ENCODE results near the gene SPDYC.
A peak's percentile ranks its signal among the peaks of the same experiment; 100 is the strongest.
"Not testable (repeated sequence)": the region's sequence is repeated elsewhere in the genome, so short reads cannot be mapped to it uniquely, and the experiment has no call there.

The SPDYC gene

GRCh38 chr11:65166893-65167292 lies 3.1 kb upstream of the SPDYC start:
- DNase-seq (ENCODE audit: low read depth in 1 of 2, low spot score in 1 of 2): no peak

GRCh38 chr11:65167656-65168055 lies 2.4 kb upstream of the SPDYC start:
- DNase-seq (ENCODE audit: low read depth in 1 of 2, low spot score in 1 of 2): no peak

GRCh38 chr11:65169164-65169641 lies 830 bp upstream of the SPDYC start:
- DNase-seq (ENCODE audit: low read depth in 1 of 2, low spot score in 1 of 2): no peak

GRCh38 chr11:65172600-65172999 lies 2.6 kb downstream of the SPDYC start:
- DNase-seq (ENCODE audit: low read depth in 1 of 2, low spot score in 1 of 2): no peak

- not testable (repeated sequence) for DNase-seq (ENCODE audit: low read depth in 1 of 2, low spot score in 1 of 2)
These were observed 4.6 kb downstream of the SPDYC start for GRCh38 chr11:65174571-65175010.

GRCh38 chr11:65180877-65181568 lies 11.0 kb downstream of the SPDYC start:
- peak; percentile 23 to 36 for DNase-seq (ENCODE audit: low read depth in 1 of 2, low spot score in 1 of 2)

- DNase-seq (ENCODE audit: low read depth in 1 of 2, low spot score in 1 of 2): peak; percentile 39 to 73
These were observed 11.7 kb downstream of the SPDYC start, which contains the start of gene CAPN1 for GRCh38 chr11:65181569-65182257. Gene CAPN1, plus strand, starts transcription at chr11:65181928. Its CDS starts 774 bp downstream, at chr11:65182702.

GRCh38 chr11:65182258-65183170 lies 12.5 kb downstream of the SPDYC start:
- no peak for DNase-seq (ENCODE audit: low read depth in 1 of 2, low spot score in 1 of 2)

- no peak for DNase-seq (ENCODE audit: low read depth in 1 of 2, low spot score in 1 of 2)
These were observed 13.3 kb downstream of the SPDYC start for GRCh38 chr11:65183201-65183891.

- no peak for DNase-seq (ENCODE audit: low read depth in 1 of 2, low spot score in 1 of 2)
These were observed 14.1 kb downstream of the SPDYC start for GRCh38 chr11:65184146-65184545.

GRCh38 chr11:65185171-65185570 lies 15.1 kb downstream of the SPDYC start:
- DNase-seq (ENCODE audit: low read depth in 1 of 2, low spot score in 1 of 2): no peak

GRCh38 chr11:65185869-65186341 lies 15.9 kb downstream of the SPDYC start:
- DNase-seq (ENCODE audit: low read depth in 1 of 2, low spot score in 1 of 2): no peak

- DNase-seq (ENCODE audit: low read depth in 1 of 2, low spot score in 1 of 2): no peak
These were observed 16.7 kb downstream of the SPDYC start for GRCh38 chr11:65186701-65187100.

- no peak for DNase-seq (ENCODE audit: low read depth in 1 of 2, low spot score in 1 of 2)
These were observed 17.2 kb downstream of the SPDYC start for GRCh38 chr11:65187146-65187675.

- DNase-seq (ENCODE audit: low read depth in 1 of 2, low spot score in 1 of 2): no peak
These were observed 18.0 kb downstream of the SPDYC start for GRCh38 chr11:65187971-65188461.

- no peak for DNase-seq (ENCODE audit: low read depth in 1 of 2, low spot score in 1 of 2)
These were observed 18.5 kb downstream of the SPDYC start for GRCh38 chr11:65188486-65188885.

GRCh38 chr11:65189191-65189590 lies 19.2 kb downstream of the SPDYC start:
- no peak for DNase-seq (ENCODE audit: low read depth in 1 of 2, low spot score in 1 of 2)

- no peak for DNase-seq (ENCODE audit: low read depth in 1 of 2, low spot score in 1 of 2)
These were observed 24.5 kb downstream of the SPDYC start for GRCh38 chr11:65194564-65194963.

GRCh38 chr11:65204143-65204542 lies 34.1 kb downstream of the SPDYC start:
- DNase-seq (ENCODE audit: low read depth in 1 of 2, low spot score in 1 of 2): no peak

All from activated CD4-positive, alpha-beta T cell treated with anti-CD3 and anti-CD28 coated beads, Interleukin-2, amount 50 U/mL, for 24 hours (primary cell).